Dermis blood vessel endothelial cell (primary cell): Measurements from ENCODE around the gene SPSB1. TPM values are rescaled to one million over a fixed set of nuclear protein-coding genes. Genes with fewer than 3 reads are reported as not detected.
"Not testable (repeated sequence)": the region's sequence is repeated elsewhere in the genome, so short reads cannot be mapped to it uniquely, and the experiment has no call there.

Experiments
- DNase-seq: peaks from one replicate; pipeline ENCODE4 v3.0.0; 2010
- total RNA-seq: library from RNA; depleted of rRNA; stranded (reverse); fragments of >200 nt; gene quantifications from 2 replicates; pipeline ENCODE4 v1.2.3, GENCODE V29; 2014

SPSB1 gene
- total RNA-seq, 1 donor from 2014 or later, result 19.6 TPM

DNA sequence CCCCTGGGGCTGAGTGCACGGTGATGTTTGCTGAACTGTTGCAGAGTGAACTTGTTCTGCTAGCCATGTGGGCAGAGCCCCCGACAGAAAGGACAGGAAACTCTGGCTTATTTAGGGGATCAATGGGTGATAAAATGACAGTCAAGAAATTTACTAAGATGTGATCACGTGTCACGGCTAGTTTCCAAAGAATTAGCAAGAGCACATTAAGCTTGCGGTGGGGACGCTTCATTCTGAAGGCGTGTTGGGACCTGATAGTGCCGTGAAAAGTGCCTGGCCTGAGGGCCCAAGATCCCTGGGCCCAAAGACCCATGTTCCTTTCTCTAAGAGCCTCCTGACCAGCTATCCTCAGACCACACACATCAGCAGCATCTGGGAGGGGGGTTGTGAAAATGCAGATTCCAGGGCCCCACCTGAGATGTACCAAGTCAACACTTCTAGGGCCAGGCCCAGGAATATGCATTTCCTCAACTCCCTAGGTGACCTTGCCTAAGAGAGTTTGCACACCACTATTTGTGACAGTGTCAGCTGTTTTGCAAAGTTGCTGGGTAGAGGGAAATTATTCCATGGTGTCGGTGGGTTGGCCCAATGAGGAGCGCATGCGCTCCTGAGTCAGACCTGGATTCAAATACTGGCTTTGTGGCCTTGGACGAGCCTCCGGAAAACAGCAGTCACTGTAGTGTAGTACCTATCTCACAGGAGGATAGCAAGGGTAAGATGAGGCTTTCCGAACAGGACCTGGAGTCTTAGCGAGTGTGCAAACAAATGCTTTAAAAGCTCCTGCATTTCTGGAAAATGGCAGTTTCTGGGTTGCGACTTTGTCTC lies 77.5 kb downstream of the SPSB1 start:
- DNase-seq, result no peak

DNA sequence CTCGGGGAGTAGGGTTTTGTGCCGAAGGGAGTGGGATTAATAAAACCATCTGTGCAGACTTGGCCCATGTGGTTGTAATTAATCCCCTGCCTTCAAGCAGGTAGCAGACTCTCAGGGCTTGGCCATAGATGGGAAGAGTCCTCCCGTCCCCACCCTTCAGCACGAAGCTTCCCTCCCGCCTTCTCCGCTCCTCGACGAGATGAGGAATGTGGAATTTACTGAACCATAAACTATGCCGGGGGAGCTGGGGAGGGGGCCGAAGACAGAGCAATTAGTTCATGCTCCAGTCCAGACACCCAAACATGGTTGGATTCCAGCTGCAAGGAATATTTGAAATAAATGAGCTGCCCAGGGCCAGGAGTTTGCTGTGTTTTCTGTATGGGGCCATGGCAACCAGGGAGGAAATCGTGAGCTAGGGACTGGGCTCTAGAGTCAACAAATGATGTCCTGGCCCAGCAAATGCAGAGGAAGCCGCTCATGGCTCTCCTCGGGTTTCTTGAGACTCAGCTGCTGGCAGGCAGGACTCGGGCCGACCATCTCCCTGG lies 78.8 kb downstream of the SPSB1 start:
- peak; percentile 94 for DNase-seq

DNA sequence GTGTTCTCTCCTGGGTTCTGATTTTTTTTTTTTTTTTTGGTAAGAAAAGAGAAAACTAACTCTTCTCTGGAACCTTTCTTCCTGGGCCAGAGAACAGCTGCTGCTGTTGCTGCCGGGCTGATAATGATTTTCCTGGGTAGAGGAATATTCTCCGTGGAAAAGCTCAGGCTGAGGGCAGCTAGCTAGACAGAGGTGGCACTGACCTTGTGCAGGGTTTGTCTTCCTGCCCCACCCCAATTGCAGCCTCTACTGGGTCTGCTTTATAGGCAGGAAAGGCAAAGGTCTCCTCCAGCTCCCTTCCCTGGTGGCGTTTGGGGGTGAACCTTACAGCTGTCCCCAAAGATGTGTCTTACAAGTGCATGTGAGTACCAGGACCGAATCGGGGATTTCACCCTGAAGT lies 79.3 kb downstream of the SPSB1 start:
- no peak for DNase-seq

DNA sequence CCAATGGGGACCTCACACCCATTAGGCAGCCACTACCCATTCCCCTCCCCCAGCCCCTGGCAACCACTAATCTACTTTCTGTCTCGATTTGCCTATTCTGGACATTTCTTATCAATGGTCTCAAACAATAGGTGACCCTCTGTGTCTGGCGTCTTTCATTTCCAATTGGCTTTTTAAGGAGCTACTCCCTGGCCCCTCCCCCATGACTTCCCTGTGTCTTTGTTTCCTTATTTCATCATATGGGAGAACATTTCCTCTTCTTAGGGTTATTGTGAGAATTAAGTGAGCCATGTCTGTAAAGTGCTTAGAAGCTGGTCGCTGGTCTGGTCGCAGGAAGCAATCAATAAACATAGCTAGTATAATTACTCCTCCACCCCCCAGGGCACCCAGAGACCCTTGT lies 80.9 kb downstream of the SPSB1 start:
- DNase-seq, result peak; percentile 70

DNA sequence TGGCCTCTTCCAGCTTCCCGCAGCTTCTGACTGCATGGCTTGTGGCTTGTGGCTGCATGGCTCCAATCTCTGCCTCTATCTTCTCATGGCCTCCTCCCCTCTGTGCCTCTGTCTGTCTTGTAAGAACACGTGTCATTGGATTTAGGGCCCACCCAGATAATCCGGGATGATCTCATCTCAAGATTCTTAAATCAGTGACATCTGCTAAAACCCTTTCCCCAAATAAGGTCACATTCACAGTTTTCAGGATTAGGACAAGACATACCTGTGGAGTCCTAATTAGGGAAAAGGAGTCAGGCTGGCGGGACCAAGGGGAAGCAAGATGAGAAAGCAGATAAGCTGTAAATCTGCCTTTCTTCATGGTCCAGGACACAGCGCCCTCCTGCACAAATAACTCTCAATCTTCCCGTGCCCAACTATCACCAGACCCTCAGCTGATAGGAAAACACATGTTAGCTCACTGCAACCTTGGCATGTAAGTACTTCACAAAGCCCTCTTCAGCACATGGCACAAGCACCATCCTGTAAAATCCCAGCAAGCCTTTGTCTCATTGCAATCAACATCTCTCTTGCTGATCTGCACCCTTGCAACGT lies 82.2 kb downstream of the SPSB1 start:
- no peak for DNase-seq

DNA sequence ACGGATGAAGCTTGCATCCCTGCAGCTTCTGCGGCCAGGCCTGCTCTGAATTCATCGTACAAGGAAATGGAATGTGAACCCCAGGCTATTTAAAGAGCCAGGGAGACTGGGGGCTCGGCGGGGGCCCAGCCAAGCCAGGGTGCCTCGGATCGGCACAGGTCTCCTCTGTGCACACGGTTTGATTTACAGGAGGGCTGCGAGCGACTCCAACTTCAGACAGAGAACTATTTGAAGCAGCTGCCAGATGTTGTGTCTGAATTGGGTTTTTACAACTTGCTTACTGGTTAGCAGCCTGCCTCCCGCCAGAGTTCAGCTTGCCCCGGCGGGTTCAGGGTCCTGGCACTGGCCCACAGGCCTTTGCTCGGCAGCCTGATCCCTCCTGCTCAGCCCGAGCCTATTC lies 83.2 kb downstream of the SPSB1 start:
- no peak for DNase-seq

DNA sequence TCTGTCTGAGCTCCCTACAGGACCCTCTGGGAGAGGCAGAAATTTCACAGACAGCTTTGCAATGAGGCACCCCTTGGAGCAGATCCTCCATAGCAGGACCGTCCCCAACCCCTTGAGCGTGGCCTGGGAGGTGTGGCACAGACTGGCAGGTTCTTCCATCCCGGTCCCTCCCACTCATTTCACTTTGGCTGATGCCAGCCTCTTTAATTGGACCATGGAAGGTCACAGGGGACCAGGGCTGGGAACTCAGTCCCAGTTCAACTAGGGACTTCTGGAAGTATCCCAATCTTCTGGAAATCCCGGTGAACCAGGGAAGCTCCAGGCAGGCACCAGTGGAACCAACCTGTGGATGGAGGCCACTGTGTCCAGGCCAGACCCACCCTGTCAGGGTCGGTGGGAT lies 83.7 kb downstream of the SPSB1 start:
- DNase-seq, result no peak

DNA sequence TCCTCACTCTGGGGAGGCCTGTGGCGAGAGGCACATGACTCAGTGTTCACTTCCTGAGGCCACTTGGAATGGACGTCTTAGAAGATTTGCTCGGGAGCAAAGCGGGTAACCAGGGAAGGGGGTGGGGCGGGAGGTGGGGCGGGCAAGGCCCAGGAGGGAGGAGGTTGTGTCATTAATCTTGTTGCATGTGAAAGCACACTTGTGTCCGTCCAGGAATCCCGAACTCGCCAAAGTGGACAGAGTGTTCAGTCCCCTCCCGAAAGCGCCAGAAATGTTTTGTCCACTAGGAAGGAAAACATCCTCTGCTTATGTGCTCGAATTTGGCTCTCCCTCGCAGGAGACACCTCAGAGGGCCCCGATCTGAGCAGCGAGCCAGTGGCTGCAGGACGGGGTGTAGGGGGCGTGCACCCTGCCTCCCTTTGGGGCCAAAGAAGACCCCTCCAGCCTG lies 84.2 kb downstream of the SPSB1 start:
- peak; percentile 60 for DNase-seq

DNA sequence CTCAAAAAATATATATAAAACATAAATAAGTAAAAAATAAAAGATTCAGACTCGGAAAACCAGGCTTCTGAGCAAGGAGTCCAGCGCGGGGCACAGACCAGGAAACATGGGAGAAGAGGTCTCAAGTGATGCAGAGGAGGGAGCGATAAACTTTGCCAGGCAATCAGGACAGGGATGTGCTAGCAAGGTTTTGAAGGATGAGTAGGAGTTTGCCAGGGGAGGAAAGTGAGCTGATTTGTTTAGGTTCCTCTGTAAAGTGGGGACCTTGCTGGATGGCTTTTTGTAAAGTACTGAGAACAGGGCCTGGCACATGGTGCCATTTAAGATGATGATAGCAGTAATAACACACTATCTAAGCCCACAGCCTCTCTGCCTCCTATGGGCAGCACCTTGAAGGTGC lies 86.1 kb downstream of the SPSB1 start:
- no peak for DNase-seq

DNA sequence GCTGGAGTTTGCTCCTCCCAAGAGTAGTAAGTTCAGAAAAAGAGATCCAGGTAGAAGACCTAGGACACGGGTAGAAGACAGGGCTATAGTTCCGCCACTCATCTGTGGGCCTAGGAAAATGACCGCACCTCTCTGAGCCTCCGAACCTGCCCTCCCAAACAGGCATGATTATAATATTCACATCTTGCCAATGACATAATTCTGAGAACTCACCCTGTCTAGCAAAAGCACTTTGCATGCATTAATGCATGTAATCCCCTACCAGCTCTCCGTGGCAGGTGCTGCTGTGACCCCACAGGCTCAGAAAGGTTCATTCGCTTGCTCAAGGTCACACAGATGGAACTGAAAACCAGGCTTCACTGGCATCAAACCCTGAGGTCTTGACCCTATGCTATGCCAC lies 88.0 kb downstream of the SPSB1 start:
- no peak for DNase-seq

DNA sequence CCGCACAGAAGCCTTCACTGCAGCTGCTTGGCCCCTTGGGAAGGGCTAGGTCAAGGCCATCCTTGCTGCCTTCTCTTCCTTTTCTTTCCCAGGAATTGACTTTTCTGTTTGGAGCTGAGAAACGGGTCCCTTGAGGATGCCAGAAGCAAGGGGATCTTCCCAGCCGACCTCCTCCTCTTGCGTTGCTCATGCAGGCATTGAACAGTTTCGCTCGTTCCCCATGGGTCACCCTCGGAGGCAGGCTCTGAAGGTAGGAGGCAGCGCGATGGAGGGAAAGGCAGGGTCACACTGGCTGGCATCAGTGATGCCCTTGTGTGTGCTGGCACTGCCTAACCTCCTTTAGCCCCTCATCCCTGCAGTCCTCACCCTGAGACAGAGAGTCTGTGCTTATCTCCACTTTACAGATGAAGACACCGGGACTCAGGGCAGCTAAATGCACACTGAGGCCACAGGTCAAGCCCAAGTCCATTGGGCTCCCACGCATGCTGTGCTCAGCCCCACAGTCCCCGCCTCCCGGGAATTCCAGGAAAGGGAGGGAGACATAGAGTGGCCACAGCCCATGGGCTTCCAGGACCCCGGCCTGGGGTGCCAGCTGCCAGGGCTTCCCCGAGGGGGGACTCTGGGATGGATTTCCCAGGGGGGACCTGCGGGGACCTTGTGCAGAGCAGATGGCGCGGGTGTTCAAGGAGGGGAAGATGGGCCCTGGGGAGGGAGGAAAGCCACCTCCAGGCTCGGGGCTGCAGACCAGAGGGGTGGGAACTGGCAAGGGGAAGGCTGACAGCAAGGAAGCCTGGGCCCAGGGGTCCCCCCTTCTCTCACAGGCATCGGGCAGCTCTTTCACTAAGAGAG lies 90.2 kb downstream of the SPSB1 start:
- no peak for DNase-seq

DNA sequence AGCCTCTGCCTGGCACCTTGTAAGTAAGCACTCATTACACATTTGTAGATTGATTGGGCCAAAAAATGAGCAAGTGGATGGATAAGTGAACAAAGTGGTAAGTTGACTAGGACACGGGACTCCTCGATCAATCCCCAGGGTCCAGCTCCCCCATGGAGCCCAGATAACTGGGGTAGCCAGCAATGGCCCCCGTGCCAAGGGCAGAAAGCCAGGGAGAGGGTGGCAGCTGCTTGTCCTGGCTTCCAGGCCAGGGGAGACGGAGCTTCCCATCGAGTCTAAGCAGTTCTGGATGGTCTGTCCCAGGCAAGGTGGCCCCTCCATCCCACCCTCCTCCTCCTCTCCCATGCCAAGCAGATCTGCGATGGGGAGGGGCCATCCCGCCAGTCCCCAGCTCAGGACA lies 91.4 kb downstream of the SPSB1 start:
- DNase-seq, result no peak

DNA sequence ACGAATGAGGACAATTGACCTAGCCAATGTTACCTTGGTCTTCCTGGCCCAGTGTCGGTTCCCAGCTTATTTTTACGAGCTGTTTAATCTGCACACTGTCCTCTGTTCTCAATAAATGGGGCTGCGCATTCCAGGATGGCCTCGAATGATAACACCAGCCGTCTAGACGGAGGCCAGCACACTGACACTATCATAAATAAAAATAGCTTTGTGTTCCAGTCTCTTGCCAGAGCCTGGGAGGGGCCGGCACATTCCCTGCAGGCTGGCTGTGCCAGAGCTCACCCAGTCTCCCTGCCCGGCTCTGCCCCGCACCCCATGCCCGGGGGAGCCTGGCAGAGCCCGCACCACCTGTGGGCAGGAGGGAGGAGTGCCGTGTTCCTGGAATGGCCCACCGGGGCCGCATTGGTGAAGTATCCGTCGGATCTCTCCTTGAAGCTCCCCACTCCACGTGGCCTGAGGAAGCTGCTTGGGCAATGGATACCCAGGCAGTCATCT lies 92.1 kb downstream of the SPSB1 start:
- DNase-seq, result no peak

DNA sequence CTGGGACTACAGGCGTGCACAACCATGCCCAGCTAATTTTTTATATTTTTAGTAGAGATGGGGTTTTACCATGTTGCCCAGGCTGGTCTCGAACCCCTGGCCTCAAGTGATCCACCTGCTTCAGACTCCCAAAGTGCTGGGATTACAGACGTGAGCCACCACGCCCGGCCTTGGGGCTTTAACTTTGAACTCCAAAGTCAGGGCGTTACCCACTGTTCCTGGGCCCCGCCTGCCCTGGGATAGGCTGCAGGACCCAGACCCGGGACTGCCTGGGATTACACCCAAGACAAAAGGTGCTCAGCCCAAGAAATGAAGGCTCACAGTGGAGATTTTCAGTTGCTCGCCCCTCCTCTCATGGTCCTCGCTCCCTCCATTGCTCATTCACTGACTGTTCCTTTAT lies 92.7 kb downstream of the SPSB1 start:
- not testable (repeated sequence) for DNase-seq

DNA sequence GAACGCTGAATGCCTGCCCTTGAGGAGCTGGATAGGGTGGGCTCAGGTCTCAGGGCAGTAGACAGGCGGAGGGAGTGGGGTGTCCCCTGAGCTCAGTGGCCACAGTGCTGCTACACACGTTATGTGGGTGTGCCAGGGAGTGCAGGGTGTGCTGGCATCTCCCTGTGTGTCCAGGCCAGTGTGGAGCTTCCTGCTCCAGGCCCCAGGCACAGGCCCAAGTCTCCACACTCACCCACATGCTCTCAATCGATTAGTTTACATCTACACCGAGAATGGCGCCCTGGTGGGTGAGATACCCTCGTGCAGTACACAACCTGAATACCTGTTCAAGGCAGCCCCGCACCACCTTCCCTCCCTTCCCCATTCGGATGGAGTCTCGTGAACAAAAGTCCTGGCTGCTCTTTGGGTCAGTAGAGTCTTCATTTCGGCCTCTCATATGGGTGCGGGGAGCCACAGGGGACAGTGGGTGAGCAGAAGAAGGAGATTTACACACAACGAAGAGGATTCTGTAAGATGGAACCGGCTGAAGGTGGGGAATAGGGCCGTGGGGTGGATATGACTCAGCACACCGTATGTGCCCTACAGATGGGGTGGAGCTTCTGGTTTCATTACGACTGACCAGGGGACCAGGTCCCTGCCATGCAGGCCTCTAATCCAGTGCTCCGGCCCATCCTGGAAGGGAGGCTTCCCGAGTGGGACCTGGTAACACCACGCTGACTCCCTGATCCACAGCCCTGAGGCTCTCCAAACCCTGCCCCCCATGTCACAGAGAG lies 93.3 kb downstream of the SPSB1 start:
- DNase-seq, result no peak

DNA sequence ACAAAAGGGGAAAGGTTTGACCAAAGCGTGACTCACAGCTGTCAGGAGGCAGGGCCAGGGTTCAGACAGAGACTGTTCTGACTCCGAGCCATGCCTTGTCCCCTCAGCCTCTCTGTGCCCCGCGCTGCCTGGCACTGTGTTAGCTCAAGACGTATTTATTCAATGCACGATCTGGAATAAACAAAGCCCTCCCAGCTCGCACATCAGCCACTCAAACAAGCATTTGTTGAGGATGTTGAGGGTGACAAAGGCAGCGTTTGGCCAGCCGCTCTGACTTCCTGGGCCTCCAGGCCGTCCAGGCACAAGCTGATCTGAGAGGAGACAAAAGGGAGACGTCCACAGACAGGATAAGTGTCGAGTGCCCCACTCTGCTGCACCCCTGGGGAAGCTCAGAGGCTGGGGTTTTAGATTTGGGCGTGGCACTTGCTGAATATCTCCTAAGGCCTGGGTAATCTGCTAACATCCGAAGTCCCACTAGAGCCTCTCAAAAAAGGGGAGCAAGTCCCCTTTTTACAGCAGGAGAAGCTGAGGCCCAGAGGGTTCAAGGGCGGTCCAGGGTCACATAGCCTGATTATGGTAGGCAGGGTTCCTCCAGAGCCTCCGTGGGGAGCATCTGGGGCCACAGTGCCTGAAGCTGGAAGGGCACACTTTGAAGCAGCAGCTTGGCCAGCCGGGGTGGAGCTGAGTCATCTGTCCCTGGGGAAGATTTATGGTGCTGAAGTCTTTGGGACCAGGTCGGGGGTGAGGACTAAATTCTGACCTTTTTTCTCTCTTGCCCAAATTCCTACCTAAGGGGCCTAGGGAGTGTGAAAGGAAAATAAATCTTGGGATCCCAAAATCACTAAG lies 95.9 kb downstream of the SPSB1 start:
- no peak for DNase-seq

DNA sequence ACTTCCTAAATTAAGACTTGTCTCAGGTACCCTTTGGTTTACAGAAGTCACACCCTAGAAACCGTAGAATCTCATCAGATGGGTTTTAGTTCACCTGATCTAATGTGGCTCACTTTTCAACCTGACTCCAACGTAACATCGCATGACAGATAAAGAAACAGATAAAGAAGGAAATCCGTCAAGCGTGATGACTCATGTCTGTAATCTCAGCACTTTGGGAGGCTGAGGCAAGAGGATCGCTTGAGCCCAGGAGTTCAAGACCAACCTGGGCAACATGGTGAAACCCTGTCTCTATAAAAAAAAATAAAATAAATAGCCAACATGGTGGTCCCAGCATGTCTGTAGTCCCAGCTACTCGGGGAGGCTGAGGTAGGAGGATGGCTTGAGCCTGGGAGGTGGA lies 97.3 kb downstream of the SPSB1 start:
- DNase-seq, result no peak

DNA sequence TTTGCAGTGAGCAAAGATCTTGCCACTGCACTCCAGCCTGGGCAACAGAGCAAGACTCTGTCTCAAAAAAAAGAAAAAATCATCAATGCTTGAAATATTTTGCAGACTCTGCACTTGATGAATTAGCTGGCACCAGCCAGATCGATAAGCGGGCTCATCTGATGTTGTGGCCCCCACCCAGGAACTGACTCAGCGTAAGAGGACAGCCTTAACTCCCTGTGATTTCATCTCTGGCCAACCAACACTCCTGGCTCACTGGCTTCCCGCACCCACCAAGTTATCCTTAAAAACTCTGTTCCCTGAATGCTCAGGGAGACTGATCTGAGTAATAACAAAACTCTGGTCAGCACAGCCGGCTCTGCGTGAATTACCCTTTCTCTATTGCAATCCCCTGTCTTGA lies 98.9 kb downstream of the SPSB1 start:
- DNase-seq, result no peak

DNA sequence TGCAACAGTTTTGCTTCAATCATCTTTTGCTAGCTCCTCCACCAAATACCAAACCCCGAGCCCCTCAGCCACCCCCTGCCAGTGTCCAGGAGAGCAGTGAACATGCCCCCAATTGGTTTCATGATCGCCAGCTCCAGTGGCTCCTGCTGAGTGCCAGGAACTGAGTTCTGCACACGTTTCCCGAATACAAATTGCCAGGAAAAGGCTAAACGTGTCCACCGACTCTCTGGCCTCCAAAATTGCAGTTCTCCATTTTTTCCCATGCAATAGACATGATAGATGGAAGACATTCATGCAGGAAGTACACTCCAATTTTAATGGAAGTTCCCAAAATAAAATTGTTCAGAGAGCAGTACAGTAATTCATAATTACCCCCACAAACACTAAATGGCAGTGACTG lies 101.3 kb downstream of the SPSB1 start:
- peak; percentile 52 for DNase-seq

DNA sequence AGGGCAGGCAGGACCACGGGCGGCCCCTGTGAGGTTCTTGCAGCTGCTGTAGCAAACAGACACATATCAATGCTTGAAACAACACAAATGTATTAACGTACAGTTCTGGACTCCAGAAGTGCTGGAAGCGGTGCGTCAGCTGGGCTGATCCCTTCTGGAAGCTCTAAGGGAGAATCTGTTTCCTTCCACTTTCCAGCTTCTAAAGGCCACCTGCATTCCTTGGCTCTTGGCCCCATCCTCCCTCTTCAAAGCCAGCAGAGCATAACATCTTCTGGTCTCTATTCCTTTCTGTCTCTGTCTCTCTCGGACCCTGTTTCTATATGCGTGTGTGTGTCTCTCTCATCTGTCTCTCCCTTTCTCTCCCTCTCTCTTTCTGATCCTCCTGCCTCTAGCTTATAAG lies 102.3 kb downstream of the SPSB1 start:
- DNase-seq, result no peak

DNA sequence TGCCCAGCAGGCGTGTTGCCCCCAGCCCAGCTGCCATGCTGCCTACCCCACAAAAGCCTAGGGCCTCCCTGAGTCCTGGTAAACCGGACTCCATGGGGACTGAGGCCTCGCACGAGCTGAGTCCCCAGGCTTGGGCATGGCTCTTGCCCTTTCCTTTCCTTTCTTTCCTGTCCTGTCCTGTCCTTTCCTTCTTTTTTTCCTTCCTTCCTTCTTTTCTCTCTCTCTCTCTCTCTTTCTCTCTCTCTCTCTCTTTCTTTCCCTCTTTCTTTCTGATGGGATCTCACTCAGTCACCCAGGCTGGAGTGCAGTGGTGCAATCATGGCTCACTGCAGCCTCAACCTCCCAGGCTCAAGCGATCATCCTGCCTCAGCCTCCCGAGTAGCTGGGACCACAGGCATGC lies 104.4 kb downstream of the SPSB1 start:
- no peak for DNase-seq
